HepG2 (cell line): ENCODE results near the gene TBC1D22A. TPM values are rescaled to one million over a fixed set of nuclear protein-coding genes. Genes with fewer than 3 reads are reported as not detected.

Experiments used
- ATAC-seq: fragments of 200-7000 bp; cut with Tn5 transposase; 3 replicates; pipeline ENCODE4 v1.9.1; 2020; ENCODE audit warnings: mild to moderate bottlenecking, moderate library complexity
- BruUV-seq: library from RNA; stranded (reverse); fragments of 400-500 nt; replicated peaks from 2 replicates; lab custom pipeline; 2021; lab: Mats Ljungman, UMichigan
- CTCF ChIA-PET: fragments of 300-600 bp; formaldehyde crosslinking; extraction: SDS; loops from one replicate; lab custom pipeline; 2021; ENCODE audit warnings: low total read pairs, inconsistent platforms, low intra/inter-chr PET ratio; lab: Yijun Ruan, JAX
- POLR2A ChIA-PET: fragments of 350-600 bp; sonication (Branson Sonifier 250); formaldehyde crosslinking; loops from one replicate; lab custom pipeline; 2020; ENCODE audit warnings: antibody characterized with exemption, inconsistent platforms; lab: Yijun Ruan, JAX
- DNase-seq: peaks from one replicate; pipeline ENCODE4 v3.0.0-alpha.2; 2015; ENCODE audit warnings: low spot score
- FAIRE-seq: peaks from 3 replicates; lab custom pipeline; 2011; peaks lifted over from hg19 to GRCh38; lab: Jason Lieb, UNC
- H2AFZ ChIP-seq: one replicate; pipeline ENCODE4 v1.6.1; 2011; ENCODE audit warnings: low read length, inconsistent platforms
- H3K27ac ChIP-seq: fragments of 300-600 bp; 3 replicates; pipeline ENCODE4 v1.8.0; 2011; ENCODE audit warnings: mixed run types, mild to moderate bottlenecking, mixed read lengths, low read length, inconsistent platforms; ENCODE audit not compliant: insufficient read depth; ENCODE audit errors: extremely low read length
- H3K27me3 ChIP-seq, 2 experiments: fragments of 200-600 bp in 1 of 2; 2 replicates in 1 of 2; 3 replicates in 1 of 2; pipeline versions ENCODE4 v1.6.0 to v1.8.0; 2011; ENCODE audit warnings: low read length in 2 of 2, mild to moderate bottlenecking in 2 of 2, moderate library complexity in 2 of 2, inconsistent platforms in 1 of 2; ENCODE audit not compliant: insufficient read depth in 2 of 2, control insufficient read depth in 1 of 2
- H3K36me3 ChIP-seq, 2 experiments: fragments of 200-600 bp in 1 of 2; replicated peaks in 1 of 2; 2 replicates in 1 of 2; 3 replicates in 1 of 2; pipeline versions ENCODE4 v1.5.1 to v1.8.0; 2011; ENCODE audit warnings: low read length in 2 of 2, inconsistent platforms in 1 of 2; ENCODE audit not compliant: insufficient read depth in 2 of 2, control insufficient read depth in 1 of 2
- H3K4me1 ChIP-seq: 2 replicates; pipeline ENCODE4 v1.5.1; 2012; ENCODE audit warnings: low read length, inconsistent platforms; ENCODE audit not compliant: insufficient read depth
- H3K4me2 ChIP-seq: 2 replicates; pipeline ENCODE4 v1.6.0; 2011; ENCODE audit warnings: low read depth, low read length, inconsistent platforms
- H3K4me3 ChIP-seq, 3 experiments: fragments of 200-600 bp in 1 of 3; sonication (generic), shearing (Covaris generic) in 1 of 3; replicated peaks in 1 of 3; 2 replicates each; pipeline ENCODE4 v1.5.1; 2011 to 2016; ENCODE audit warnings: low read length in 3 of 3, inconsistent platforms in 2 of 3, low read depth in 2 of 3, mild to moderate bottlenecking in 2 of 3, control low read depth in 1 of 3, mixed read lengths in 1 of 3; ENCODE audit not compliant: insufficient read depth in 1 of 3
- H3K79me2 ChIP-seq: one replicate; pipeline ENCODE4 v1.6.1; 2011; ENCODE audit warnings: low read length, inconsistent platforms; ENCODE audit not compliant: insufficient read depth
- H3K9ac ChIP-seq: 2 replicates; pipeline ENCODE4 v1.6.0; 2011; ENCODE audit warnings: mild to moderate bottlenecking, low read depth, low read length, inconsistent platforms; ENCODE audit not compliant: insufficient read depth
- H3K9me3 ChIP-seq: 2 replicates; pipeline ENCODE4 v1.5.1; 2012; ENCODE audit warnings: mild to moderate bottlenecking, low read length
- H4K20me1 ChIP-seq: 2 replicates; pipeline ENCODE4 v1.6.0; 2011; ENCODE audit warnings: inconsistent platforms, mild to moderate bottlenecking, low read length, moderate library complexity; ENCODE audit not compliant: insufficient read depth
- BRD4 ChIP-seq: sonication (generic); formaldehyde crosslinking; IDR thresholded peaks from 2 replicates; pipeline ENCODE4 v1.4.0; 2020; ENCODE audit warnings: missing genetic modification reagents
- CEBPB ChIP-seq: IDR thresholded peaks from 2 replicates; pipeline ENCODE4 v1.6.1; 2011; ENCODE audit warnings: low read depth, low read length, improper control_type of control experiment, borderline replicate concordance
- HOXA3 ChIP-seq: sonication (generic); formaldehyde crosslinking; IDR thresholded peaks from 2 replicates; pipeline ENCODE4 v1.5.0; 2020; ENCODE audit warnings: missing genetic modification reagents
- TBX3 ChIP-seq: fragments of 450-650 bp; IDR thresholded peaks from 2 replicates; pipeline ENCODE4 v1.6.1; 2017; ENCODE audit warnings: antibody characterized with exemption, mild to moderate bottlenecking, inconsistent platforms, borderline replicate concordance
- ZNF232 ChIP-seq: sonication (generic); formaldehyde crosslinking; IDR thresholded peaks from 2 replicates; pipeline ENCODE4 v1.4.0; 2020; ENCODE audit warnings: missing genetic modification reagents, borderline replicate concordance
- ZNF430 ChIP-seq: sonication (generic); formaldehyde crosslinking; IDR thresholded peaks from 2 replicates; pipeline ENCODE4 v1.9.0; 2021; ENCODE audit warnings: mild to moderate bottlenecking, missing genetic modification reagents
- ZNF615 ChIP-seq: sonication (generic); formaldehyde crosslinking; IDR thresholded peaks from 2 replicates; pipeline ENCODE4 v1.5.0; 2020; ENCODE audit warnings: mild to moderate bottlenecking, missing genetic modification reagents, borderline replicate concordance
- ZNF775 ChIP-seq: sonication (generic); formaldehyde crosslinking; IDR thresholded peaks from 2 replicates; pipeline ENCODE4 v1.4.0; 2020; ENCODE audit warnings: missing genetic modification reagents, mild to moderate bottlenecking, moderate library complexity, borderline replicate concordance
- WGBS: methylation state at CpG from one replicate; pipeline ENCODE4 v1.1.6; 2017; ENCODE audit warnings: low lambda C conversion rate; 5-methylcytosine and 5-hydroxymethylcytosine counted together
- in situ Hi-C: cut with HindIII; loops from 2 replicates; pipeline ENCODE4 v1.10.0; 2017; ENCODE audit warnings: low pct_unique_long_range_greater_than_20kb; ENCODE audit not compliant: extremely low pct_ligation_motif_present
- intact Hi-C: fragments of 100-400 bp; cut with micrococcal nuclease; formaldehyde crosslinking; loops from one replicate; pipeline ENCODE4 v1.10.0; 2022; ENCODE audit not compliant: unreplicated experiment
- polyA plus RNA-seq, 8 experiments: library from polyadenylated mRNA; depleted of rRNA in 3 of 8; stranded (reverse) in 7 of 8; unstranded in 1 of 8; fragments of >200 nt; fragmentation: Illumina TruSeq in 4 of 8; extraction: Trizol in 4 of 8; gene quantifications; 2 replicates each; pipeline versions ENCODE4 v1.2.1 to v1.2.3, GENCODE V29; 2011 to 2016; ENCODE audit warnings: low read depth in 4 of 8, missing spikeins in 1 of 8, mixed read lengths in 1 of 8; ENCODE audit not compliant: insufficient read depth in 1 of 8
- total RNA-seq, 5 experiments: library from RNA; depleted of rRNA; stranded (reverse); fragments of >200 nt; fragmentation: Illumina TruSeq; extraction: Trizol; gene quantifications; 2 replicates each; pipeline ENCODE4 v1.2.3, GENCODE V29; 2016; ENCODE audit warnings: low read depth in 1 of 5
- TF ChIP-seq, protein P1 (sequence below), 2 experiments: sonication (generic) in 1 of 2; formaldehyde crosslinking in 1 of 2; IDR thresholded peaks; 2 replicates each; pipeline versions ENCODE4 v1.5.1 to v1.6.1; 2011 to 2020; ENCODE audit warnings: borderline replicate concordance in 1 of 2, low read depth in 1 of 2, low read length in 1 of 2, mild to moderate bottlenecking in 1 of 2, missing genetic modification reagents in 1 of 2, moderate library complexity in 1 of 2
- TF ChIP-seq, protein P2 (sequence below): sonication (generic); formaldehyde crosslinking; IDR thresholded peaks from 2 replicates; pipeline ENCODE4 v1.4.0; 2020; ENCODE audit warnings: missing genetic modification reagents
- TF ChIP-seq, protein P3 (sequence below): sonication (generic); formaldehyde crosslinking; IDR thresholded peaks from 2 replicates; pipeline ENCODE4 v1.4.0; 2020; ENCODE audit warnings: low read depth, missing genetic modification reagents
- TF ChIP-seq, protein P4 (sequence below): sonication (generic); formaldehyde crosslinking; IDR thresholded peaks from 2 replicates; pipeline ENCODE4 v1.5.1; 2020; ENCODE audit warnings: missing genetic modification reagents, mild to moderate bottlenecking, borderline replicate concordance

Gene TBC1D22A
- total and polyA plus RNA-seq, 2 of the 13 experiments (the other 11 are each of a cell fraction or from before 2014, with no cell fraction given) = 17.3 to 18.0 TPM

DNA sequence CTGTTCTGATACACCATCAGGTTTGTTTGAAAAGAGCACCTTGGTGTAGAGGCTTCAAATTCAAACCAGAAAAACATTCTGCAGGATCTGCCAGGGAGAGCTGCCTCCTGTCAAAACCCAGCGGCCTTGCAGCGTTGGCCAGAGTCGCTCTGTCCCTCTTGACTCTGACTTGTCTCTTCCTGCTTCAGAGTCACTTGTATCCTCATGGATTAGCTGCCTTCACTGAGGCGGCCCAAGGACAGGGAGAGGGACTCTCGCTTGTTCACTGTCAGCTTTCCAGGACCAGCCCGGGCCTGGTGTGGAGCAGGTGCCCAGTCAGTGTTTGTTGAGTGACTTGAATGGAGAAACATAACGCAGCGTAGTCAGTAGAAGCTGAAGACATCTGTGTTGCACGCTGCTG is 18.0 kb downstream of the TBC1D22A start:
- intact Hi-C loops (no loop called here), in situ Hi-C loops (no loop called here)
- Histone ChIP-seq H4K20me1 (peaks cover 17% of the 10 kb centered on the region; the same call in 1 of the 2 replicates), H3K36me3 (peaks cover 5 to 11% of the 10 kb centered on the region in 2 experiments; a peak in 4 of 5 replicates), H3K4me3 (no peak overlapping the region), H3K9ac (no peak overlapping the region), H3K4me1 (peaks cover 18% of the 10 kb centered on the region), H3K4me2 (no peak overlapping the region), H3K27ac (no peak overlapping the region), H3K79me2 (peaks cover 94% of the 10 kb centered on the region), H2AFZ (no peak overlapping the region), H3K9me3 (no peaks in the 10 kb centered on the region), H3K27me3 (no peaks in the 10 kb centered on the region)
- WGBS = 94% methylated on average over 9 of the region's 9 CpGs
- CTCF ChIA-PET = no interaction called here
- ATAC-seq (no peak), DNase-seq (no peak), FAIRE-seq (no peak)
- POLR2A ChIA-PET = interaction anchor here (1.7 kb wide), 1 partner anchor 18 kb away, joined by 5 read pairs; the partner anchor contains the start of gene TBC1D22A
- BruUV-seq = no TSS peak
- TF ChIP-seq, protein P1, sequence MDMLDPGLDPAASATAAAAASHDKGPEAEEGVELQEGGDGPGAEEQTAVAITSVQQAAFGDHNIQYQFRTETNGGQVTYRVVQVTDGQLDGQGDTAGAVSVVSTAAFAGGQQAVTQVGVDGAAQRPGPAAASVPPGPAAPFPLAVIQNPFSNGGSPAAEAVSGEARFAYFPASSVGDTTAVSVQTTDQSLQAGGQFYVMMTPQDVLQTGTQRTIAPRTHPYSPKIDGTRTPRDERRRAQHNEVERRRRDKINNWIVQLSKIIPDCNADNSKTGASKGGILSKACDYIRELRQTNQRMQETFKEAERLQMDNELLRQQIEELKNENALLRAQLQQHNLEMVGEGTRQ (IDR thresholded peaks at IDR 0.05; ENCODE audit: low read depth, low read length) = no peak
- TF ChIP-seq, protein P1 (CRISPR knock-in tag; IDR thresholded peaks at IDR 0.05; ENCODE audit: borderline replicate concordance) = no peak
- TF ChIP-seq ZNF615 (CRISPR knock-in tag) = no peak
- no peak for TF ChIP-seq ZNF232 (CRISPR knock-in tag)
- TF ChIP-seq, protein P2, sequence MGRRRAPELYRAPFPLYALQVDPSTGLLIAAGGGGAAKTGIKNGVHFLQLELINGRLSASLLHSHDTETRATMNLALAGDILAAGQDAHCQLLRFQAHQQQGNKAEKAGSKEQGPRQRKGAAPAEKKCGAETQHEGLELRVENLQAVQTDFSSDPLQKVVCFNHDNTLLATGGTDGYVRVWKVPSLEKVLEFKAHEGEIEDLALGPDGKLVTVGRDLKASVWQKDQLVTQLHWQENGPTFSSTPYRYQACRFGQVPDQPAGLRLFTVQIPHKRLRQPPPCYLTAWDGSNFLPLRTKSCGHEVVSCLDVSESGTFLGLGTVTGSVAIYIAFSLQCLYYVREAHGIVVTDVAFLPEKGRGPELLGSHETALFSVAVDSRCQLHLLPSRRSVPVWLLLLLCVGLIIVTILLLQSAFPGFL (CRISPR knock-in tag) = no peak
- TF ChIP-seq, protein P3, sequence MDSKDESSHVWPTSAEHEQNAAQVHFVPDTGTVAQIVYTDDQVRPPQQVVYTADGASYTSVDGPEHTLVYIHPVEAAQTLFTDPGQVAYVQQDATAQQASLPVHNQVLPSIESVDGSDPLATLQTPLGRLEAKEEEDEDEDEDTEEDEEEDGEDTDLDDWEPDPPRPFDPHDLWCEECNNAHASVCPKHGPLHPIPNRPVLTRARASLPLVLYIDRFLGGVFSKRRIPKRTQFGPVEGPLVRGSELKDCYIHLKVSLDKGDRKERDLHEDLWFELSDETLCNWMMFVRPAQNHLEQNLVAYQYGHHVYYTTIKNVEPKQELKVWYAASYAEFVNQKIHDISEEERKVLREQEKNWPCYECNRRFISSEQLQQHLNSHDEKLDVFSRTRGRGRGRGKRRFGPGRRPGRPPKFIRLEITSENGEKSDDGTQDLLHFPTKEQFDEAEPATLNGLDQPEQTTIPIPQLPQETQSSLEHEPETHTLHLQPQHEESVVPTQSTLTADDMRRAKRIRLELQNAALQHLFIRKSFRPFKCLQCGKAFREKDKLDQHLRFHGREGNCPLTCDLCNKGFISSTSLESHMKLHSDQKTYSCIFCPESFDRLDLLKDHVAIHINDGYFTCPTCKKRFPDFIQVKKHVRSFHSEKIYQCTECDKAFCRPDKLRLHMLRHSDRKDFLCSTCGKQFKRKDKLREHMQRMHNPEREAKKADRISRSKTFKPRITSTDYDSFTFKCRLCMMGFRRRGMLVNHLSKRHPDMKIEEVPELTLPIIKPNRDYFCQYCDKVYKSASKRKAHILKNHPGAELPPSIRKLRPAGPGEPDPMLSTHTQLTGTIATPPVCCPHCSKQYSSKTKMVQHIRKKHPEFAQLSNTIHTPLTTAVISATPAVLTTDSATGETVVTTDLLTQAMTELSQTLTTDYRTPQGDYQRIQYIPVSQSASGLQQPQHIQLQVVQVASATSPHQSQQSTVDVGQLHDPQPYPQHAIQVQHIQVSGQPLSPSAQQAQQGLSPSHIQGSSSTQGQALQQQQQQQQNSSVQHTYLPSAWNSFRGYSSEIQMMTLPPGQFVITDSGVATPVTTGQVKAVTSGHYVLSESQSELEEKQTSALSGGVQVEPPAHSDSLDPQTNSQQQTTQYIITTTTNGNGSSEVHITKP (CRISPR knock-in tag) = no peak
- TF ChIP-seq BRD4 = no peak
- TF ChIP-seq CEBPB = no peak
- no peak for TF ChIP-seq ZNF775
- TF ChIP-seq, protein P4, sequence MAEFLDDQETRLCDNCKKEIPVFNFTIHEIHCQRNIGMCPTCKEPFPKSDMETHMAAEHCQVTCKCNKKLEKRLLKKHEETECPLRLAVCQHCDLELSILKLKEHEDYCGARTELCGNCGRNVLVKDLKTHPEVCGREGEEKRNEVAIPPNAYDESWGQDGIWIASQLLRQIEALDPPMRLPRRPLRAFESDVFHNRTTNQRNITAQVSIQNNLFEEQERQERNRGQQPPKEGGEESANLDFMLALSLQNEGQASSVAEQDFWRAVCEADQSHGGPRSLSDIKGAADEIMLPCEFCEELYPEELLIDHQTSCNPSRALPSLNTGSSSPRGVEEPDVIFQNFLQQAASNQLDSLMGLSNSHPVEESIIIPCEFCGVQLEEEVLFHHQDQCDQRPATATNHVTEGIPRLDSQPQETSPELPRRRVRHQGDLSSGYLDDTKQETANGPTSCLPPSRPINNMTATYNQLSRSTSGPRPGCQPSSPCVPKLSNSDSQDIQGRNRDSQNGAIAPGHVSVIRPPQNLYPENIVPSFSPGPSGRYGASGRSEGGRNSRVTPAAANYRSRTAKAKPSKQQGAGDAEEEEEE (CRISPR knock-in tag) = no peak
- TF ChIP-seq TBX3 = no peak
- TF ChIP-seq HOXA3 (CRISPR knock-in tag) = no peak
- no peak for TF ChIP-seq ZNF430 (CRISPR knock-in tag)
